Glomerular visceral epithelial cell (primary cell): ENCODE measurements around the gene ARHGAP15.

ENCODE experiments used
- DNase-seq: peaks from one replicate; pipeline ENCODE4 v3.0.0-alpha.2; 2016; ENCODE audit errors: extremely low spot score

Gene ARHGAP15

GRCh38 chr2:143582046-143582747, 453.0 kb downstream of the ARHGAP15 start:
- no peak for DNase-seq

GRCh38 chr2:143584936-143585335, 455.7 kb downstream of the ARHGAP15 start:
- no peak for DNase-seq

GRCh38 chr2:143586119-143586518, 456.9 kb downstream of the ARHGAP15 start:
- DNase-seq = no peak

- DNase-seq = no peak
Observed at GRCh38 chr2:143588746-143589145, 459.5 kb downstream of the ARHGAP15 start.

GRCh38 chr2:143594161-143594560, 464.9 kb downstream of the ARHGAP15 start:
- no peak for DNase-seq

- DNase-seq = no peak
Observed at GRCh38 chr2:143594745-143595144, 465.5 kb downstream of the ARHGAP15 start.

- no peak for DNase-seq
Observed at GRCh38 chr2:143600116-143600515, 470.9 kb downstream of the ARHGAP15 start.

- DNase-seq = no peak
Observed at GRCh38 chr2:143601828-143602227, 472.6 kb downstream of the ARHGAP15 start.

GRCh38 chr2:143603035-143603655, 473.9 kb downstream of the ARHGAP15 start:
- no peak for DNase-seq

GRCh38 chr2:143603846-143604565, 474.8 kb downstream of the ARHGAP15 start:
- DNase-seq = no peak

- no peak for DNase-seq
Observed at GRCh38 chr2:143604566-143604959, 475.3 kb downstream of the ARHGAP15 start.

GRCh38 chr2:143607231-143608062, 478.2 kb downstream of the ARHGAP15 start:
- DNase-seq = no peak

- no peak for DNase-seq
Observed at GRCh38 chr2:143608063-143608423, 478.8 kb downstream of the ARHGAP15 start.

- no peak for DNase-seq
Observed at GRCh38 chr2:143608758-143609157, 479.5 kb downstream of the ARHGAP15 start.

GRCh38 chr2:143611336-143611735, 482.1 kb downstream of the ARHGAP15 start:
- DNase-seq = no peak

- no peak for DNase-seq
Observed at GRCh38 chr2:143615562-143615961, 486.3 kb downstream of the ARHGAP15 start.

- DNase-seq = no peak
Observed at GRCh38 chr2:143616452-143616851, 487.2 kb downstream of the ARHGAP15 start.

GRCh38 chr2:143617803-143618415, 488.7 kb downstream of the ARHGAP15 start:
- no peak for DNase-seq

GRCh38 chr2:143622106-143622505, 492.9 kb downstream of the ARHGAP15 start:
- no peak for DNase-seq

GRCh38 chr2:143623231-143623908, 494.2 kb downstream of the ARHGAP15 start:
- no peak for DNase-seq

GRCh38 chr2:143623909-143624260, 494.7 kb downstream of the ARHGAP15 start:
- no peak for DNase-seq
